HG02943 (cell line): ENCODE measurements around the gene OTUB1.

ENCODE experiments used
- ATAC-seq: cut with Tn5 transposase; IDR thresholded peaks from one replicate; pipeline ENCODE4 v1.9.1; 2021; ENCODE audit warnings: mild to moderate bottlenecking, low read depth, moderate library complexity; ENCODE audit not compliant: unreplicated experiment

OTUB1 gene

GRCh38 chr11:64020976-64021756 is 34.9 kb downstream of the OTUB1 start:
- ATAC-seq: no peak

- no peak for ATAC-seq
These were observed 35.5 kb downstream of the OTUB1 start for GRCh38 chr11:64021757-64022093.

GRCh38 chr11:64022125-64022784 is 36.0 kb downstream of the OTUB1 start:
- ATAC-seq: no peak

GRCh38 chr11:64023712-64024710 is 37.8 kb downstream of the OTUB1 start:
- ATAC-seq: no peak

GRCh38 chr11:64025205-64025604 is 39.0 kb downstream of the OTUB1 start:
- ATAC-seq: no peak

- ATAC-seq: no peak
These were observed 40.5 kb downstream of the OTUB1 start for GRCh38 chr11:64026575-64027205.

GRCh38 chr11:64027651-64028397 is 41.6 kb downstream of the OTUB1 start:
- no peak for ATAC-seq

GRCh38 chr11:64028398-64029115 is 42.3 kb downstream of the OTUB1 start:
- ATAC-seq: no peak

- ATAC-seq: no peak
These were observed 43.5 kb downstream of the OTUB1 start for GRCh38 chr11:64029773-64030172.

- no peak for ATAC-seq
These were observed 44.8 kb downstream of the OTUB1 start for GRCh38 chr11:64031001-64031400.

GRCh38 chr11:64032050-64032449 is 45.8 kb downstream of the OTUB1 start:
- ATAC-seq: no peak

GRCh38 chr11:64034411-64034811 is 48.2 kb downstream of the OTUB1 start:
- ATAC-seq: no peak

GRCh38 chr11:64035081-64035524 is 48.9 kb downstream of the OTUB1 start:
- no peak for ATAC-seq

- ATAC-seq: no peak
These were observed 49.3 kb downstream of the OTUB1 start, which contains the start of gene FLRT1 for GRCh38 chr11:64035576-64035975. Gene FLRT1 (plus strand): TSS chr11:64035931. CDS start chr11:64116268, 80,337 bp downstream.

GRCh38 chr11:64036087-64037026 is 50.1 kb downstream of the OTUB1 start:
- no peak for ATAC-seq

- no peak for ATAC-seq
These were observed 50.9 kb downstream of the OTUB1 start for GRCh38 chr11:64037027-64037634.

GRCh38 chr11:64038500-64038899 is 52.3 kb downstream of the OTUB1 start:
- no peak for ATAC-seq
